GM23338 (cell line): ENCODE results near the gene S100A12. TPM values are rescaled to one million over a fixed set of nuclear protein-coding genes. Genes with fewer than 3 reads are reported as not detected.

Experiments
- ATAC-seq: fragments of 200-7000 bp; cut with Tn5 transposase; 3 replicates; pipeline ENCODE4 v1.9.1; 2020
- DNase-seq: peaks from one replicate; pipeline ENCODE4 v3.0.0-alpha.2; 2015; ENCODE audit warnings: low spot score
- H2AFZ ChIP-seq: fragments of 200-600 bp; sonication (generic); 2 replicates; pipeline ENCODE4 v1.8.0; 2016; ENCODE audit warnings: antibody characterized with exemption, mild to moderate bottlenecking, moderate library complexity
- H3F3A ChIP-seq: fragments of 200-600 bp; sonication (generic); replicated peaks from 2 replicates; pipeline ENCODE4 v1.8.0; 2017; ENCODE audit warnings: antibody characterized with exemption, mixed run types, low read depth
- H3K27ac ChIP-seq: fragments of 200-600 bp; sonication (generic); 2 replicates; pipeline ENCODE4 v1.6.1; 2016; ENCODE audit warnings: low read depth
- H3K27me3 ChIP-seq: fragments of 200-600 bp; sonication (generic); 2 replicates; pipeline ENCODE4 v1.8.0; 2016; ENCODE audit warnings: mild to moderate bottlenecking, mixed run types, moderate library complexity; ENCODE audit not compliant: insufficient read depth
- H3K36me3 ChIP-seq: fragments of 200-600 bp; sonication (generic); 2 replicates; pipeline ENCODE4 v1.8.0; 2016; ENCODE audit warnings: mild to moderate bottlenecking; ENCODE audit not compliant: insufficient read depth
- H3K4me1 ChIP-seq: fragments of 200-600 bp; sonication (generic); 2 replicates; pipeline ENCODE4 v1.8.0; 2016; ENCODE audit warnings: mild to moderate bottlenecking, moderate library complexity; ENCODE audit not compliant: insufficient read depth
- H3K4me2 ChIP-seq: fragments of 200-600 bp; sonication (generic); 2 replicates; pipeline ENCODE4 v1.7.1; 2017; ENCODE audit warnings: mixed run types
- H3K4me3 ChIP-seq: fragments of 200-600 bp; sonication (generic); 2 replicates; pipeline ENCODE4 v1.6.1; 2016; ENCODE audit warnings: mixed run types
- H3K79me2 ChIP-seq: fragments of 200-600 bp; sonication (generic); replicated peaks from 2 replicates; pipeline ENCODE4 v1.8.0; 2017; ENCODE audit warnings: mild to moderate bottlenecking; ENCODE audit not compliant: insufficient read depth
- H3K9me2 ChIP-seq: fragments of 200-600 bp; sonication (generic); 2 replicates; pipeline ENCODE4 v1.8.0; 2017; ENCODE audit not compliant: insufficient read depth
- H4K20me1 ChIP-seq: fragments of 200-600 bp; sonication (generic); replicated peaks from 2 replicates; pipeline ENCODE4 v1.8.0; 2017; ENCODE audit warnings: mild to moderate bottlenecking; ENCODE audit not compliant: insufficient read depth
- H3K27ac Mint-ChIP-seq: 2 replicates; pipeline ENCODE4 v1.8.0; 2020; ENCODE audit warnings: inconsistent platforms, mild to moderate bottlenecking, moderate library complexity, mixed read lengths
- H3K27me3 Mint-ChIP-seq: 3 replicates; pipeline ENCODE4 v1.8.0; 2022; ENCODE audit warnings: low read depth, mild to moderate bottlenecking, moderate library complexity, mixed read lengths, inconsistent platforms; ENCODE audit not compliant: insufficient read depth, poor library complexity
- H3K36me3 Mint-ChIP-seq: 3 replicates; pipeline ENCODE4 v1.8.0; 2021; ENCODE audit warnings: low read depth, mild to moderate bottlenecking, inconsistent platforms, moderate library complexity, mixed read lengths
- H3K4me1 Mint-ChIP-seq: 3 replicates; pipeline ENCODE4 v1.8.0; 2020; ENCODE audit warnings: mild to moderate bottlenecking, inconsistent platforms, mixed read lengths
- H3K4me3 Mint-ChIP-seq: 3 replicates; pipeline ENCODE4 v1.8.0; 2021; ENCODE audit warnings: moderate library complexity, mild to moderate bottlenecking, inconsistent platforms, mixed read lengths
- H3K9me3 Mint-ChIP-seq: 3 replicates; pipeline ENCODE4 v1.8.0; 2020; ENCODE audit warnings: moderate library complexity, mild to moderate bottlenecking, inconsistent platforms, mixed read lengths
- CREB1 ChIP-seq: fragments of 250-450 bp; sonication (Bioruptor Pico); IDR thresholded peaks from 2 replicates; pipeline ENCODE4 v1.5.0; 2020; ENCODE audit warnings: low read depth, mild to moderate bottlenecking, moderate library complexity
- ETS1 ChIP-seq: IDR thresholded peaks from 2 replicates; pipeline ENCODE4 v1.6.1; 2016; ENCODE audit warnings: antibody characterized with exemption
- JUNB ChIP-seq: IDR thresholded peaks from one replicate; pipeline ENCODE4 v1.6.1; 2016; ENCODE audit warnings: antibody characterized with exemption; ENCODE audit not compliant: unreplicated experiment
- NANOG ChIP-seq: IDR thresholded peaks from 2 replicates; pipeline ENCODE4 v1.6.1; 2016; ENCODE audit warnings: antibody characterized with exemption, borderline replicate concordance
- POLR2AphosphoS5 ChIP-seq: IDR thresholded peaks from 2 replicates; pipeline ENCODE4 v1.6.1; 2016; ENCODE audit warnings: antibody characterized with exemption, low read depth
- REST ChIP-seq: IDR thresholded peaks from one replicate; pipeline ENCODE4 v1.6.1; 2018; ENCODE audit warnings: antibody characterized with exemption; ENCODE audit not compliant: unreplicated experiment
- ZNF331 ChIP-seq: fragments of 250-450 bp; sonication (Bioruptor Pico); IDR thresholded peaks from 2 replicates; pipeline ENCODE4 v1.5.0; 2020; ENCODE audit warnings: low read depth, mild to moderate bottlenecking, moderate library complexity
- ZNF462 ChIP-seq: fragments of 250-450 bp; sonication (Bioruptor Pico); IDR thresholded peaks from 2 replicates; pipeline ENCODE4 v1.5.0; 2020; ENCODE audit warnings: mild to moderate bottlenecking, moderate library complexity
- polyA plus RNA-seq: library from polyadenylated mRNA; unstranded; fragments of >200 nt; fragmentation: Nextera tagmentation; extraction: Ambion mirVana; gene quantifications from 2 replicates; pipeline ENCODE4 v1.2.1, GENCODE V29; 2016
- total RNA-seq: library from RNA; depleted of rRNA; stranded (reverse); fragments of >200 nt; shearing (Covaris generic); gene quantifications from 2 replicates; pipeline ENCODE4 v1.2.3, GENCODE V29; 2014

S100A12 gene
- total and polyA plus RNA-seq, 2 experiments from 2014 or later: not detected

GRCh38 chr1:153346077-153346723, 29.2 kb downstream of the S100A12 start (continued):
- TF ChIP-seq CREB1 (CRISPR knock-in tag) (no peak), JUNB (no peak), ZNF462 (CRISPR knock-in tag) (no peak)

- Histone ChIP-seq H3K79me2 (no peaks in the 10 kb centered on the region), H3K4me3 (no peak overlapping the region), H3K27ac (no peak overlapping the region), H4K20me1 (no peaks in the 10 kb centered on the region), H3K9me2 (peaks cover 13% of the 10 kb centered on the region), H2AFZ (no peak overlapping the region), H3K4me1 (no peaks in the 10 kb centered on the region), H3K4me2 (no peak overlapping the region), H3F3A (no peaks in the 10 kb centered on the region), H3K27me3 (no peaks in the 10 kb centered on the region), H3K36me3 (no peaks in the 10 kb centered on the region)
- peaks cover 12% of the 10 kb centered on the region; the same call in 2 of the 3 replicates for H3K4me1 Mint-ChIP-seq
- no peak overlapping the region for H3K4me3 Mint-ChIP-seq
- DNase-seq (no peak), ATAC-seq (no peak)
- no peaks in the 10 kb centered on the region for H3K36me3 Mint-ChIP-seq
- peaks cover 9% of the 10 kb centered on the region for H3K27me3 Mint-ChIP-seq
- no peaks in the 10 kb centered on the region for H3K9me3 Mint-ChIP-seq
- no peak overlapping the region for H3K27ac Mint-ChIP-seq
- no peak for TF ChIP-seq ETS1
- no peak for TF ChIP-seq ZNF331
- TF ChIP-seq REST: no peak
- TF ChIP-seq NANOG: no peak
- TF ChIP-seq POLR2AphosphoS5: no peak
- no peak for TF ChIP-seq CREB1 (CRISPR knock-in tag)
- no peak for TF ChIP-seq JUNB
Observed at GRCh38 chr1:153345187-153346076, 30.0 kb downstream of the S100A12 start.
